Transverse colon (tissue), 4 donors: ENCODE data around the gene ASB1. TPM values are rescaled to one million over a fixed set of nuclear protein-coding genes. Genes with fewer than 3 reads are reported as not detected.

Experiments used
- DNase-seq: peaks from one replicate; pipeline ENCODE4 v3.0.0-alpha.2; 2019
- H3K27ac ChIP-seq, 4 donors: fragments of 200-600 bp; sonication (generic); 2 replicates each; pipeline ENCODE4 v1.5.1; 2016 to 2018; ENCODE audit warnings: inconsistent platforms in 4 of 4
- H3K27me3 ChIP-seq: fragments of 200-600 bp; sonication (generic); 2 replicates; pipeline ENCODE4 v1.5.1; 2017; ENCODE audit warnings: inconsistent platforms
- H3K36me3 ChIP-seq, 4 donors: fragments of 200-600 bp; sonication (generic); 2 replicates each; pipeline ENCODE4 v1.5.1; 2017 to 2019; ENCODE audit warnings: inconsistent platforms in 4 of 4
- H3K4me1 ChIP-seq, 4 donors: fragments of 200-600 bp; sonication (generic); 2 replicates each; pipeline ENCODE4 v1.5.1; 2017 to 2020; ENCODE audit warnings: inconsistent platforms in 4 of 4
- H3K4me3 ChIP-seq, 4 donors: fragments of 200-600 bp; sonication (generic); 1 replicate in 1 of 4; 2 replicates in 3 of 4; pipeline versions ENCODE4 v1.5.1 to v1.6.1; 2017 to 2019; ENCODE audit warnings: inconsistent platforms in 4 of 4
- H3K9me3 ChIP-seq, 2 donors: fragments of 200-600 bp; sonication (generic); 2 replicates each; pipeline ENCODE4 v1.5.1; 2017 to 2019; ENCODE audit warnings: inconsistent platforms in 2 of 2
- EP300 ChIP-seq: sonication (generic); formaldehyde crosslinking; IDR thresholded peaks from one replicate; pipeline ENCODE4 v1.6.1; 2017; ENCODE audit warnings: antibody characterized with exemption, low read depth
- POLR2A ChIP-seq: fragments of 450-650 bp; IDR thresholded peaks from one replicate; pipeline ENCODE4 v1.6.1; 2016; ENCODE audit warnings: antibody characterized with exemption, mild to moderate bottlenecking, moderate library complexity
- POLR2AphosphoS5 ChIP-seq, 3 donors: sonication (generic); formaldehyde crosslinking; IDR thresholded peaks; one replicate each; pipeline ENCODE4 v1.6.1; 2016; ENCODE audit warnings: antibody characterized with exemption in 3 of 3
- WGBS, 2 donors: methylation state at CpG; one replicate each; pipeline ENCODE4 v1.1.5; 2018; ENCODE audit warnings: low coverage in 1 of 2; 5-methylcytosine and 5-hydroxymethylcytosine counted together
- in situ Hi-C, 4 donors: fragments of 200-750 bp; cut with MboI; loops; one replicate each; pipeline versions ENCODE4 v1.15.0 to v1.15.1; 2017; ENCODE audit warnings: low sequenced_read_pairs in 3 of 4, low pct_ligation_motif_present in 1 of 4, low pct_unique_long_range_greater_than_20kb in 1 of 4
- intact Hi-C: fragments of 100-400 bp; cut with DNase I; formaldehyde crosslinking; loops from one replicate; pipeline ENCODE4 v1.15.1; 2023; ENCODE audit warnings: low total_unique reads
- total RNA-seq, 4 donors: library from RNA; depleted of rRNA; stranded (reverse); fragments of >200 nt; gene quantifications; one replicate each; pipeline ENCODE4 v1.1.0, GENCODE V29; 2016
- TF ChIP-seq, protein P1 (sequence below), 5 experiments: fragments of 200-600 bp in 3 of 5; fragments of 450-650 bp in 2 of 5; sonication (generic) in 3 of 5; IDR thresholded peaks; 1 replicate in 2 of 5; 2 replicates in 3 of 5; pipeline ENCODE4 v1.5.1; 2016 to 2017; ENCODE audit warnings: antibody characterized with exemption in 5 of 5, inconsistent platforms in 3 of 5, mild to moderate bottlenecking in 2 of 5, moderate library complexity in 1 of 5

ASB1 gene
- total RNA-seq, 4 donors from 2014 or later = 9.4 to 48.3 (median 17.2) TPM

- no peak for DNase-seq
- TF ChIP-seq, protein P1, sequence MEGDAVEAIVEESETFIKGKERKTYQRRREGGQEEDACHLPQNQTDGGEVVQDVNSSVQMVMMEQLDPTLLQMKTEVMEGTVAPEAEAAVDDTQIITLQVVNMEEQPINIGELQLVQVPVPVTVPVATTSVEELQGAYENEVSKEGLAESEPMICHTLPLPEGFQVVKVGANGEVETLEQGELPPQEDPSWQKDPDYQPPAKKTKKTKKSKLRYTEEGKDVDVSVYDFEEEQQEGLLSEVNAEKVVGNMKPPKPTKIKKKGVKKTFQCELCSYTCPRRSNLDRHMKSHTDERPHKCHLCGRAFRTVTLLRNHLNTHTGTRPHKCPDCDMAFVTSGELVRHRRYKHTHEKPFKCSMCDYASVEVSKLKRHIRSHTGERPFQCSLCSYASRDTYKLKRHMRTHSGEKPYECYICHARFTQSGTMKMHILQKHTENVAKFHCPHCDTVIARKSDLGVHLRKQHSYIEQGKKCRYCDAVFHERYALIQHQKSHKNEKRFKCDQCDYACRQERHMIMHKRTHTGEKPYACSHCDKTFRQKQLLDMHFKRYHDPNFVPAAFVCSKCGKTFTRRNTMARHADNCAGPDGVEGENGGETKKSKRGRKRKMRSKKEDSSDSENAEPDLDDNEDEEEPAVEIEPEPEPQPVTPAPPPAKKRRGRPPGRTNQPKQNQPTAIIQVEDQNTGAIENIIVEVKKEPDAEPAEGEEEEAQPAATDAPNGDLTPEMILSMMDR (IDR thresholded peaks at IDR 0.05) = no peak
- TF ChIP-seq EP300 = no peak
- TF ChIP-seq POLR2AphosphoS5 (IDR thresholded peaks at IDR 0.05) = no peak
- TF ChIP-seq POLR2A = no peak
- intact Hi-C loops (no loop called here), in situ Hi-C loops (loop anchor here in 1 of 4 donors (10.0 kb wide), 1 partner anchor 73 kb away; no protein-coding TSS in a partner anchor)
- Histone ChIP-seq H3K9me3 (no peaks in the 10 kb centered on the region), H3K36me3 (no peaks in the 10 kb centered on the region), H3K27me3 (no peaks in the 10 kb centered on the region), H3K4me1 (peaks cover 0 to 13% (median 4%) of the 10 kb centered on the region in 4 donors), H3K4me3 (no peak overlapping the region), H3K27ac (no peak overlapping the region)
- WGBS, 2 donors = 79% methylated on average over 3 of the region's 3 CpGs; no CpG with 5 or more reads in 1 of the 2 donors
Measured at GRCh38 chr2:238457927-238458324, 31.2 kb downstream of the ASB1 start.

- Histone ChIP-seq H3K27me3 (no peaks in the 10 kb centered on the region), H3K27ac (peak overlapping the region in 1 of 4 donors; percentile 26), H3K4me1 (peaks cover 0 to 13% (median 4%) of the 10 kb centered on the region in 4 donors), H3K4me3 (no peak overlapping the region), H3K9me3 (no peaks in the 10 kb centered on the region), H3K36me3 (no peaks in the 10 kb centered on the region)
- 70 to 100% methylated on average over 2 to 12 of the region's 12 CpGs for WGBS, 2 donors
- intact Hi-C loops = no loop called here
- in situ Hi-C loops = loop anchor here in 1 of 4 donors (10.0 kb wide), 1 partner anchor 74 kb away; no protein-coding TSS in a partner anchor
- no peak for DNase-seq
- TF ChIP-seq, protein P1 (IDR thresholded peaks at IDR 0.05) = no peak
- TF ChIP-seq EP300 = no peak
- no peak for TF ChIP-seq POLR2A
- no peak for TF ChIP-seq POLR2AphosphoS5 (IDR thresholded peaks at IDR 0.05)
Measured at GRCh38 chr2:238458651-238459050, 31.9 kb downstream of the ASB1 start.

DNA sequence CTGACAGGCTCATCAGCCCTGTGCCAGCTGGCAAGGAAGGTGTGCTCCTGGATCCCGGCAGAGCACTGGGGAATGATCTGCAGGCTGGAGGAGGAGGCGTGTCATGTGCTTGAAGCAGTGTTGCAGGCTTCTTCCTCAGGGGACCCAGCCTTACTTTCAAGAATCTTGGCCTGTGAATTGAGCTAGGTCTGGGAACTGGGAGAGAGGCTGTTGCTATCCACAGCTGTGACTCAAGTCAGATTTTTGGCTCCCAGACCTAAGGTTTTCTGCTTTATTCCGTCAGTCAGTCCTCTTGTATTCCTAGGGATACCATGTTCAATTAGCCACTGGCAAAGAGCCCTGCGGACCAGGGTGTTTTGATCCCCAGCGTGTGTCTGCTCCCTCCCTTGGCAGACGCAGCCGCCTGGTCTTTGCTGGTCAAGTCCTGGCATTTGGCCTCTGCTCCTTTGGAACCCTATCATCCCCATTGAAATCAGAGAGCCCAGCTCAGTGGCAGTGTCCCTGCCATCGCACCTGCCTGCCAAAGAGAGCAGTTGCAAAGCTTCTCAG lies 32.4 kb downstream of the ASB1 start:
- in situ Hi-C loops = loop anchor here in 1 of 4 donors (10.0 kb wide), 1 partner anchor 74 kb away; no protein-coding TSS in a partner anchor
- TF ChIP-seq POLR2AphosphoS5 (IDR thresholded peaks at IDR 0.05) (no peak), EP300 (no peak), POLR2A (no peak)
- TF ChIP-seq, protein P1 (IDR thresholded peaks at IDR 0.05) = no peak
- intact Hi-C loops = no loop called here
- H3K4me1 ChIP-seq = peaks cover 0 to 13% (median 4%) of the 10 kb centered on the region in 4 donors
- no peaks in the 10 kb centered on the region for H3K9me3 ChIP-seq
- DNase-seq = no peak
- peak overlapping the region in 2 of 4 donors; percentile 10 to 26 for H3K27ac ChIP-seq
- H3K36me3 ChIP-seq = no peaks in the 10 kb centered on the region
- H3K27me3 ChIP-seq = no peaks in the 10 kb centered on the region
- no peak overlapping the region for H3K4me3 ChIP-seq
- 61% methylated on average over 8 of the region's 8 CpGs; no CpG with 5 or more reads in 1 of the 2 donors for WGBS, 2 donors

- TF ChIP-seq POLR2A (no peak), POLR2AphosphoS5 (IDR thresholded peaks at IDR 0.05) (no peak), EP300 (no peak)
- TF ChIP-seq, protein P1 (IDR thresholded peaks at IDR 0.05) = no peak
- intact Hi-C loops = no loop called here
- Histone ChIP-seq H3K27me3 (no peaks in the 10 kb centered on the region), H3K36me3 (no peaks in the 10 kb centered on the region), H3K4me3 (no peak overlapping the region), H3K9me3 (no peaks in the 10 kb centered on the region), H3K27ac (no peak overlapping the region), H3K4me1 (peaks cover 0 to 13% (median 4%) of the 10 kb centered on the region in 4 donors)
- 94% methylated on average over 1 of the region's 1 CpG; no CpG with 5 or more reads in 1 of the 2 donors for WGBS, 2 donors
- DNase-seq = no peak
- in situ Hi-C loops = loop anchor here in 2 of 4 donors (5.0 kb wide), 2 partner anchors 94 to 99 kb away; no protein-coding TSS in a partner anchor
Measured at GRCh38 chr2:238461051-238461450, 34.3 kb downstream of the ASB1 start.
